GM23338 (cell line): ENCODE measurements around the gene CTNNA2.

Experiments
- EZH2phosphoT487 ChIP-seq: fragments of 200-600 bp; sonication (generic); IDR thresholded peaks from one replicate; pipeline ENCODE4 v1.8.1; 2018; ENCODE audit warnings: antibody characterized with exemption; ENCODE audit not compliant: unreplicated experiment
- POLR2AphosphoS5 ChIP-seq: IDR thresholded peaks from 2 replicates; pipeline ENCODE4 v1.6.1; 2016; ENCODE audit warnings: antibody characterized with exemption, low read depth
- TF ChIP-seq, protein P1 (sequence below), 2 experiments: fragments of 200-600 bp in 1 of 2; sonication (generic) in 1 of 2; conservative IDR thresholded peaks; 2 replicates each; pipeline versions ENCODE4 v1.5.1 to v1.6.1; 2016 to 2017; ENCODE audit warnings: antibody characterized with exemption in 2 of 2, low read depth in 2 of 2, mild to moderate bottlenecking in 2 of 2, moderate library complexity in 1 of 2
- TF ChIP-seq, protein P2 (sequence below): IDR thresholded peaks from one replicate; pipeline ENCODE4 v1.6.1; 2018; ENCODE audit warnings: antibody characterized with exemption; ENCODE audit not compliant: unreplicated experiment

DNA sequence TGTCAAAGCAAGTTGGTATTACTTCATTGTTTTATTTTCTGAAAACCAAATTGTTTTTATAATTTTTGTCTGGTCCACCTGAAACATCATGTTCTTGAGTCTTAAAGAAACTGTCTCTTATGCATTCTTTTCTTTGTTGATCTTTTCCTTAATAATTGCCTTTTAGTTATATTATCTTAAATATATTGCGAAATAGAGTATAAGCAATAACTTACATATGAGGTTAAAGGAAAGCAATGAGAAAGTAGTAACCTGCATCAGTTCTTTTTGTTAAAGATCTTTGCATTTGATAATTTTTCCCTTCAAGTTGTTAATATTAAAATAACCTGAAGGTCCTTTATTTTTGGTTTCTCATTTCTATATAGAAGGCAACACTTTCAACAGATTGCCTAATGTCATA, 315.0 kb downstream of the CTNNA2 start:
- TF ChIP-seq, protein P1, sequence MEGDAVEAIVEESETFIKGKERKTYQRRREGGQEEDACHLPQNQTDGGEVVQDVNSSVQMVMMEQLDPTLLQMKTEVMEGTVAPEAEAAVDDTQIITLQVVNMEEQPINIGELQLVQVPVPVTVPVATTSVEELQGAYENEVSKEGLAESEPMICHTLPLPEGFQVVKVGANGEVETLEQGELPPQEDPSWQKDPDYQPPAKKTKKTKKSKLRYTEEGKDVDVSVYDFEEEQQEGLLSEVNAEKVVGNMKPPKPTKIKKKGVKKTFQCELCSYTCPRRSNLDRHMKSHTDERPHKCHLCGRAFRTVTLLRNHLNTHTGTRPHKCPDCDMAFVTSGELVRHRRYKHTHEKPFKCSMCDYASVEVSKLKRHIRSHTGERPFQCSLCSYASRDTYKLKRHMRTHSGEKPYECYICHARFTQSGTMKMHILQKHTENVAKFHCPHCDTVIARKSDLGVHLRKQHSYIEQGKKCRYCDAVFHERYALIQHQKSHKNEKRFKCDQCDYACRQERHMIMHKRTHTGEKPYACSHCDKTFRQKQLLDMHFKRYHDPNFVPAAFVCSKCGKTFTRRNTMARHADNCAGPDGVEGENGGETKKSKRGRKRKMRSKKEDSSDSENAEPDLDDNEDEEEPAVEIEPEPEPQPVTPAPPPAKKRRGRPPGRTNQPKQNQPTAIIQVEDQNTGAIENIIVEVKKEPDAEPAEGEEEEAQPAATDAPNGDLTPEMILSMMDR (conservative IDR thresholded peaks at IDR 0.05; ENCODE audit: low read depth in 2 of 2) = no peak
- TF ChIP-seq, protein P2, sequence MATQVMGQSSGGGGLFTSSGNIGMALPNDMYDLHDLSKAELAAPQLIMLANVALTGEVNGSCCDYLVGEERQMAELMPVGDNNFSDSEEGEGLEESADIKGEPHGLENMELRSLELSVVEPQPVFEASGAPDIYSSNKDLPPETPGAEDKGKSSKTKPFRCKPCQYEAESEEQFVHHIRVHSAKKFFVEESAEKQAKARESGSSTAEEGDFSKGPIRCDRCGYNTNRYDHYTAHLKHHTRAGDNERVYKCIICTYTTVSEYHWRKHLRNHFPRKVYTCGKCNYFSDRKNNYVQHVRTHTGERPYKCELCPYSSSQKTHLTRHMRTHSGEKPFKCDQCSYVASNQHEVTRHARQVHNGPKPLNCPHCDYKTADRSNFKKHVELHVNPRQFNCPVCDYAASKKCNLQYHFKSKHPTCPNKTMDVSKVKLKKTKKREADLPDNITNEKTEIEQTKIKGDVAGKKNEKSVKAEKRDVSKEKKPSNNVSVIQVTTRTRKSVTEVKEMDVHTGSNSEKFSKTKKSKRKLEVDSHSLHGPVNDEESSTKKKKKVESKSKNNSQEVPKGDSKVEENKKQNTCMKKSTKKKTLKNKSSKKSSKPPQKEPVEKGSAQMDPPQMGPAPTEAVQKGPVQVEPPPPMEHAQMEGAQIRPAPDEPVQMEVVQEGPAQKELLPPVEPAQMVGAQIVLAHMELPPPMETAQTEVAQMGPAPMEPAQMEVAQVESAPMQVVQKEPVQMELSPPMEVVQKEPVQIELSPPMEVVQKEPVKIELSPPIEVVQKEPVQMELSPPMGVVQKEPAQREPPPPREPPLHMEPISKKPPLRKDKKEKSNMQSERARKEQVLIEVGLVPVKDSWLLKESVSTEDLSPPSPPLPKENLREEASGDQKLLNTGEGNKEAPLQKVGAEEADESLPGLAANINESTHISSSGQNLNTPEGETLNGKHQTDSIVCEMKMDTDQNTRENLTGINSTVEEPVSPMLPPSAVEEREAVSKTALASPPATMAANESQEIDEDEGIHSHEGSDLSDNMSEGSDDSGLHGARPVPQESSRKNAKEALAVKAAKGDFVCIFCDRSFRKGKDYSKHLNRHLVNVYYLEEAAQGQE = no peak
- TF ChIP-seq POLR2AphosphoS5 (no peak), EZH2phosphoT487 (no peak)
